HCEC 1CT (cell line): Measurements from ENCODE around the gene ACTG1.
A peak's percentile ranks its signal among the peaks of the same experiment; 100 is the strongest.

Source experiments
- DNase-seq: peaks from one replicate; pipeline ENCODE4 v3.0.0-alpha.2; 2017

Gene ACTG1

DNA sequence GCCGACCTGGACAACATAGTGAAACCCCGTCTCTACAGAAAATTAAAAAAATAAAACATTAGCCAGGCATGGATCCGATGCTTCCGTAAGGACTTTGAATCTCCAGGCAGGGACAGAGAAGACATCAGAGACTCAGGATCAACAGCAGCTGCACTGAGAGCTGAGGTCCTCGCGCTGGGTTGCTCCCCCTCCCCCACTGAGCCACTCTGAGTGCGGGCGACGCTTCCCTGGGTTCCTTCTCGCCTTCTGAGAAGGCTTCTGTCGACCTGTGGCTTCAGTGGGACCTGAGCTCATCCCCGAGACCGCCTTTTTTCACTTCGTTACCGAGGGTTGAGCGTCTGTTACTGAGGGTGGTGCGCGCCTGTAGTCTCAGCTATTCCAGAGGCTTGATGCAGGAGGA, 20.4 kb downstream of the ACTG1 start:
- DNase-seq: no peak

DNA sequence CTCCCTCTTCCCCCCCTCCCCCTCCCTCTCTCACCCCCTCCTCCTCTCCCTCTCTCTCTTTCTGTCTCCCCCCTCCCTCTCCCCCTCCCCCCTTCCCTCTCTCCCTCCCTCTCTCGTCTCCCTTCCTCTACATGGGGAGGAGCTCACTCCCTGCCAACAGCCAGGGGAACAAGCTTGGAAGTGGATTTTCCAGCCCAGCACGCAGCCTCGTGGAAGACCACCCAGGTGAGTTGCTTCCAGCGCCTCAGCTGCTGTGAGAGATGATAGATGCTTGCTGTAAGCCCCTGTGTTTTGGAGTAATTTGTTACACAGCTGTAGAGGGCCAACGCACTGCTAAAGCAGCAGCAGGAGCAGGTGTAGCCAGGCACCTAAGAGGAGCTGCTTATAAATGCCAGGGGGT, 20.8 kb downstream of the ACTG1 start:
- no peak for DNase-seq

DNA sequence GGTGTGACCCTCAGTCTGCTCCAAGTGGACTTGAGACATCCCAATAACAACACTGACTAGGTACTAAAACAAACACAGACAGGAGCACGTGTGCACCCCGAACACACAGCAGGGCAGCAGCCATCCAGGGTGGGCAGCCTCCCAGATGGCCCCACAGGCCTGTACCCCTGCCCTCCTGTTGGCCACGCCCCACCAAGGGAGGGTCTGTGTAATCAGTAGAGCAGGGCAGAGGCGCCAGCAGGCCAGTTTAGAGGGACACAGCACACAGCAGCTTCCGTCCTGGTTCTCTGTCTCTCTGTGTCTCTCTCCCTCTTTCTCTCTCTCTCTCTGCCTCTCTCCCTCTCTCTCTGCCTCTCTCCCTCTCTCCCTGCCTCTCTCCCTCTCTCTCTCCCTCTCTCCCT, 21.4 kb downstream of the ACTG1 start:
- no peak for DNase-seq

DNA sequence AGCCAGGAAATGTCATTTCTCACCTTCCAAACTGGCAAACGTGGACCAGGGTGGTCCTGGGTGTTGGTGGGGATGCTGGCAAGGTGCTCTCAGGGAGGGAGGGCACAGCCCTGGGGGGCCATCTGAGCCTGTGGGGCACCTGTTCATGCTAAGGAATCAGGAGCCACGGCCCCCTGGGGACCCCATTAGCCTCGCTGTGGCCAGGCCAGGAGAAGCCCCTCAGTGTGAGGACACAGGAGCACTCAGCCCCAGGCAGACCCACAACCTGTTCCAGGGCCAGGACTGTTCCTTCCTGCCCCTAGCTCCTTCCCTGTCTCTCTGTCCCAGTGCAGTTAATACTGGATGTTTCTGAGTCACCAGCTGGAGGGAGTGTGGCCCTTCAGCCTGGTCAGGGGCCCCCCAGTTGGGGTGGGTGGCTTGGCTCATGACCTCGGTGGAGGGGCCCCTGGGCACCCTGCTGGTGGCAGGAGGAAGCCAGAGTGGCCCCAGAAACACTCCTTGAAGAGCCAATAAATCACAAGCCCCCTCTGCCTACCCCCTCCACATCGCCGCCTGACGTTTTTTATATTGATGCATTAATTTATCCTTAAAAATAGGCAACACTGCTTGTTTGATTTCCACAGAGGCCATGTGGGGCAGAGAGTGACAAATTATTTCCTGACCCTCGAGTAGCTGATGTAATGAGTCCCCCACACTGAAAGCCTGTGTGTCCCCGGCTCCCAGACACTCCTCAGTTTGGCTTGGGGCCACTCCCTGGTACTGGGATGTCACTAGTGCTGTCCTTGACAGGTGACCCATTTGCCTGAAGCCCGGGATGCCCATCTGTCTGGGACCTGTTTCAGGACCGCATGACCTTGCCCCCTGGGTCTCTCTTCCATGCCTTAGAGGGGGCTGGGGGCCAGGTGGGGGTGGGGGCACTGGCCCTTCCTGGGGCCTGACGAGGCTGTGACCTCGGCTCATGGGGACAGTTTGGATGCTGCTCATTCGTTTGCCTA, 22.3 kb downstream of the ACTG1 start:
- no peak for DNase-seq

DNA sequence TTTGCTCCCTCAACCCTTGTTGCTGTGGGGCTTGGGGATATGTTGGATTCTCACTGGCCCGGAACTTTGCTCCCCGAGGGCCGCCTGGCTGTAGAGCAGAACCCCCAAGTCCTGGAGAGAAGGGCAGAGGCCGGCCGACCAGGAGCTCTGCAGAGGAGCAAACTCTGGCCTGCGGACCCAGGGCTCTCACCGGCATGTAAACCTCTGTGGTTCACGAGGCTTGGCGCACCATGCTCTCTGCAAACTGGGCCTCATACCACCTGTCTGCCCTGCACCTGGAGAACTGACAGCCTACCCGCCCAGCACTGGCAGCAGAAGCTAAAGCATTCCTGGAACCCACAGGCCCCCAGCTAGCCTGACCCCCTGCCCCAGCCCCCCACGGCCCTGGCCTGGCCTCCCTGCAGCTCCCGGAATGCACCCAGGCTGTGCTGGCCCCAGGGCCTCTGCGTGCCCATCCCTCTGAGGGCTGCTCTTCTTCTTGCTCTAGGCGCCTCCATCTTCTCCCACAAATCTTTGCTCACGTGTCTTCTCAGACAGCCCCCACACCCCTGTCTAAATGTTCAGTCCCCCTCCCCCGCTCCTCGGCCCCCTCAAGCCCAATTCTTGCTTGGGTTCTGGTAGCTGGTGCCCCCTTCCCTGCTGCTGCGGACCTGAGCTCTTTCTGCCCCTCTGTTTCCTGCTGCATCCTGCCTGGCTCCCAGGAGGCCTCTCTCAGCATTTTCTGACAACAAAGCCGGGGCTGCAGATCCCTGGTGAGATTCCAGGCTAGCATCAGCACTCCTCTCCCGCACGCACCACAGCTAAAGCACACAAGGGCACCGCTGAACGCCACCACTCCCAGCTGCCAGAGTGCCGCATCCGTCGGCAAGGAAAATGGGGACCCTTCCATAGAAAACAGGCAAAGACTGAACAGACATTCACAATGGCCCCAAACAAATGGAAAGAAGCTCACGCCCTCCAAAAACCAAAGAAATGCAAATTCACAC, 23.3 kb downstream of the ACTG1 start:
- no peak for DNase-seq

DNA sequence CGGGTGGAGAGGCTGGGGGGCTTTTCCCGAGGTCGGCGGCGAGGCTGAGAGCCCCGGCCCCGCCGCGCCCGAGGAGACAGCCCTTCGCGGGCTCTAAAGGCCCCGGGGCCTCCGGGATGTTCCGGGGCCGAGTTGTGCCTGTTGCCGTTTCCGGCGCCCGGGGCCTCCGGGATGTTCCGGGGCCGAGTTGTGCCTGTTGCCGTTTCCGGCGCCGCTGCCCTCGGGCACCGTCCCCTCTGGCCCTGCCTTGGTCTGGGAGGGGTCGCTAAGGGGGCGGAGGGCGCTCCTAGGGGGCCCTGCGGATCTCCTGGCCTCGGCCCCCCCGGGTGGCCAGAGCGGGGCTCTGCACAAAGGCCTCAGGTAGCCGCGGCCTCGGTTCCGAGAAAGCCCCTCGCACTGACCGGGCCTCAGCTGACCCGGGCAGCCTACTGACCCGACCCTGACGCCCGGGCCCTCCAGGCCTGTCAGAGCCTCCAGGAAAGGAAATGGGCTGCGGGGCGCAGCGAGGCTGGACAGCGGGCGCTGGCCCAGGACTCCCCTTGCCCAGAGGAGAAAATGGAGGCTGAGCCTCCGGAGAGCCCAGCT, 24.2 kb downstream of the ACTG1 start:
- no peak for DNase-seq

DNA sequence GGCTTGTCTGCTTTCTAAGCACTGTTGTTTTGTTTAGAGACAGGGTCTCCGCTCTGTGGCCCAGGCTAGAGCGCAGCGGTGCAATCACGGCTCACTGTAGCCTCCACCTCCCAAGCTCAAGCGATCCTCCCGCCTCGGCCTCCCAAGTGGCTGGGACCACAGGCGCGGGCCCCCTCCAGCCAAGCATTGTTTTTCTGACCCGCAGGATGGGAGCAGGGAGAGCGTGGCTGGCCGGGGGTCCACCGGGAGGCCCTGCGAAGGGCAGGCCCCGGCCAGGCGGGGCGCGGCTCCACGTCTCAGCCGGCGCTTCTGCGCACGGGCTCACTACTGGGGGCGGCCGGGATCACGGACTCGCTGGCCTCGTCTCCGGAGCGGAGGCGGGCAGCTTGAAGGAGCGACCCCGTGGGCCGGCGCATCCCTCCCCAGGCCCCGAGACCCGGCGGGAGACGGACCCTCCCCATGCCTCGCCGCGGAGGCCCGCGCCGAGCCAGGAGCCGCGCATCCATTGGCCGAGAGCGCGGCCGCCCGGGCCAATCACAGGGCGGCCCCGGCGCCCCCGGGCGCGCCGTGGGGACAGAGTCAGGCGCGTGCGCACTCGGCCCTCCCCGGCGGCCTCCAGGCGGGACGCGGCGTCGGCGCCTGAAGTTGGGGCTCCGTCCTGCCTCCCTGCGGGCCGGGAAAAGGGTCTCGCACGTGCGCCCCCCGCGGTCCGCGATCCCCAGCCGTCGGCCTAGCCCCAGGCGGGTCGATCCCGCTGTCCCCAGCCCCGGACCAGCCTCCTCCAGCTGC, 24.9 kb downstream of the ACTG1 start:
- peak; percentile 65 for DNase-seq

DNA sequence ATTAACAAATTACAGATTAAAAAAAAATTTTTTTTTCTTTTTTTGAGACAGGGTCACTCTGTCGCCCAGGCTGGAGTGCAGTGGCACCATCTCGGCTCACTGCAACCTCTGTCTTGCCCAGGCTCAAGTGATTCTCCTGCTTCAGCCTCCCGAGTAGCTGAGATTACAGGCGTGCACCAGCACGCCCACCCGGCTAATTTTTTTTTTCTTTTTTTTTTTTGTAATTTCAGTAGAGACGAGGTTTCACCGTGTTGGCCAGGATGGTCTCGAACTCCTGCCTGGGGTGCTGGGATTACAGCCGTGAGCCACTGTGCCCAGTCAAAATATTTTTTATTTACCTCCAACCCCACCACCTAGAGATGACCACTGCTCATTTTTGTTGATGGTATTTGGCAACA, 25.5 kb downstream of the ACTG1 start:
- DNase-seq: no peak

DNA sequence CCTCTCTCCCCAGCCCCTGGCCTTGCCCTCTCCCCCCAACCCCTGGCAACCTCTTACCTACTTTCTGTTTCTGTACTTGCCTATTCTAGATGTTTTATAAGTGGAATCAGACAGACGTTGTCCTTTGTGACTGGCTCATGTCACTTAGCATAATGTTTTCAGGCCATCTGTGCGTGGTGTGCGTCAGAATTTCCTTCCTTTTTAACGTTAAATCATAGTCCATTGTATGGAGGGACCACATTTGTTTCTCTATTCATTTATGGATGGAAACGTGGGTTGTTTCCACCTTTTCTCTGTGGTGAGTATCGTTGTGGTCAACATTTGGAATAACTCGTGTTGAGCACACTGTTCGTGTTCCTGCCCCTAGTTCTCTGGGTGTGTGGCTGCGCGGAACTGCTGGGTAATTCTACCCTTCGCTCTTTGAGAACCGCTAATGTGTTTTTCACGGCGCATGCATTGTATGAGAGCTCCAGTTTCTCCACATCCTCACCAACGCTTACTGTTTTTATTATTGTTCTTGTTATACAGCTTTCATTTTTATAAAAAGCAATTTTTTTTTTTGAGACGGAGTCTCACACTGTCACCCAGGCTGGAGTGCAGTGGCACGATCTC, 26.3 kb downstream of the ACTG1 start:
- no peak for DNase-seq

DNA sequence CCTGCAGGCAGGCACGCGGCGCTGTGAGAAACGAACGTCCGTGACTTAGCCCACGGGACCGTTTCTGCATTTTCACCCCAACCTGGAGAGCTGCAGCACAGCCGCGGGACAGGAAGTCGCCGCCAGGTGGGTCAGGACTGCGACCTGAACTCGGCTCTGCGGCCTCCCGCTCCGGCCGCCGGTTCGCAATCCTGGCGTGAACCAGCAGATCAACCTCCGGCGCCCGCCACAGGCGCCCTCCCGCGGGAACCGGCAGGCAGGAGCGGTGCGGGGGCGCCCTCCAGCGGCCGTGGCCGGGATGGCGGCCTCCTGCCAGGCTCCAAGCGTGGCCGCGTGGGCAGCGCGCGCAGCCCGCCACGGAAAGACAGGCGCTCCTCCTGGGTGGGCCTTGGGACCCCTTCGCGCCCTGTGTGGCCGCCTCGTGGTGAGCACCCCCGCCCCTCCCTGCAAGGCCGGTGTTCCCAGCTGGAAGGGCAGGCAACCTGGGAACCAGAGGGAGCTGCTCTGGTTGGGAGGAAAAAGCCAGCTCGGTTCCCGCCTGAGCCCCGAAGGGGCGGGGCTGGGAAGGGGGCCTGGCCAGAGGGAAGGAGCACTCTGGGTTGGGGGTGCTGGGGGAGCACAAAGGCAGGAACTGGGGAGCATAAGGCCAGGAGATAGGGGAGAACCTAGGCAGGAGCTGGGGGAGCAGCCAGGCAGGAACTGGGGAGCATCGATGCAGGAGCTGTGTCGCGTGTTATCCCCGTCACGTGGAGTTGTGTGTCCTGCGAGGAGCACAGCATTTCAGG, 28.2 kb downstream of the ACTG1 start:
- DNase-seq: peak; percentile 75

DNA sequence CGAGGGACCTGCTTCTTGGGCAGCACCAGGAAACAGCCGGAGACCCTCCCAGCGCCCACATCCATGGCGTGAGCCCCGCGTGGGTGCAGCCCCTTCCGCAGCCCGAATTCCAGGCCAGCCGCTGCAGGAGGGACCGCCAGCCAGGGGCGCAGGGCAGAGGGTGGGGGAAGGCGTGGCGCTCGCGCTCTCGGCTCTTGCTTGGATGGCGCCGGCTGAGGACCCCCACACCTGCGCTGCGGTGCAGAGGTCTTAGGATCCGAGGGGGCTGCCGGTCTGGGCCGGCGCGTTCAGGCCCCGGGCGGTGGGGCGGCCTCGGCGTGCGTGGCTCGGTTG, 28.8 kb downstream of the ACTG1 start:
- no peak for DNase-seq

DNA sequence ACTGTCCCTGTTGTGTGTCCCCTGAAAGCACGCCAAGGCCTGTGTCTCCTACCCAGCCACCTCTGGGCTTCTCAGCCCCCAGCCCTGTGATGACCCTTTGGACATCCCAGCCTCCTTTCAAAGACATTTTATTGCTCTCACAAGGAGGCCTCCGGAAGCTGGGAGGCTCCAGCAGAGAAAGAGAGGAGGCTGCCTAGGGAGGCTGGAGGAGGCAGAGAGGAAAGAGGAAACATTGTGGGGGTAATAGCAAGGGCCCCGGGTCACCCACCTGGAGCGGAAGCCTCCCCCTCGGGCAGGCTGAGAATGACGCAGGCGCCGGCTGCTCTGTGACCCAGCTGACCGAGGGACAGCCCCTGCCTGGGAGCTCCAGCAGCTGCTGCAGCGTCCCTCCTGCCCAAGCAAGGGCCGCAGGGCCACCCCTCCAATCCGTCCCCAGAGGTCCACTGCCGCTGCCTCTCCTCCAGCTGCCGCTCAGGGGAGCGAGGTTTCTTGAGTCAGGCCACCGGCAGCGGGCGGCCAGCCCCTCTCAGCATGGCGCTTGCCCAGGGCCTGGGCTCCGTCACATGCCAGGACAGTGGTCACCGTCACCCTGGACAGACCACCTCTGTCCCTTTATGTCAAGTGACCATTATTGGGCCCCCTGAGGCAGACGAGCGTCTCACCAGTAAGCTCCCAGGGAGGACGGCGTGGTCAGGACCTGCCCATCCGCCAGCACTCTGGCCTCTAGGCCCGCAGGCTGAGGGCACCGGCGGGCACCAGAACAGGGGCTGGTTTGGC, 29.3 kb downstream of the ACTG1 start:
- no peak for DNase-seq

DNA sequence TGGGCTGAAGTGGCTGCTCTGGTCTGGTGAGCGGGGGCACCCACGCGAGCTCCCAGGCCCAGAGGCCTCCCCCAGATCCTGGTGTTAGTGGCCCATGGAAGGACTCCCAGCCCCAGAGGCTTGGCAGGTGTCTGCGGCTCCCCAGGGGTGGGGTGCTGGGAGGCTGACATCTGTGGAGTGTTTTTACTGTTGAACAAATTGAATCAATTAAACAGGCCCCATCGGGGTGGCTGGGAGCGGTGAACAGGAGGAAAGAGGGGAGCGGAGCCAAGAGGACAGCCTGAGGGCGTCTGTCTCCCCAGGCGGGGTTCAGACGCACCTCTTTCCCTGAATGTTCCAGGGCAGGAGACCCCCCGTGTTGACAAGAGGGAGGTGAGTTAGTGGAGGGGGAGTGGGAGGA, 29.9 kb downstream of the ACTG1 start:
- no peak for DNase-seq

DNA sequence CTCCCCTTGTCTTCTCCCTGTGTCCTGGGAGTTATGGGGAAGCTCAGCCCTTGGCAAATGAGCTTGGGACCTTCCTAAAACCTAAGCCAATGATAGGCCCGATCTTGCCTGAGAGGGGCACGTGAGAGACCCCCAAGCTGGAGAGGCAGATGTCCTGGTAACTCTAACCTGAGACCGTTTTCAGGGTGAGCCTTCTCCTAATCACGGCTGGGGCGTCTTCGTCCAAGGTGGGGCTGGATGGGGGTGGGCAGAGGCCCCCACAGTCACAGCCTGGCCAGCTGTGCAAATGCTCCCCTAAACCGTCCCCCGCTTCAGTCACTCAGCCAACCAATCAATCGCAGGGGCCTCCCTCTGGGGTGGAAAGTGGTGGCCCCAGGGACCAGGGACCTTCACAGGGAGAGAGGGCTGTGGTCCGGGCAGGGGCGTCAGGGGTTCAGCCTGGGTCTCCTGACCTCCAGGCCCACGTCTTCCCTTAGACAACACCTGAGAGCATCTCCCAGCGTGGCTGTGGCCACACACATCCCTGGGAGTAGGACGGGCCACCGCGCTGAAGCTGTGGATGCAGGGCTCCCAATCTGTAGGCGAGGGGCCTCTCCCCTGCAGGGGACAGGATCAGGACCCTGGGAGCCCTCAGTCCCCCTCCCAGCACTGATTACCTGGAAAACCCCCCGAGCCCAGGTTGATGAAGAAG, 30.6 kb downstream of the ACTG1 start:
- no peak for DNase-seq

DNA sequence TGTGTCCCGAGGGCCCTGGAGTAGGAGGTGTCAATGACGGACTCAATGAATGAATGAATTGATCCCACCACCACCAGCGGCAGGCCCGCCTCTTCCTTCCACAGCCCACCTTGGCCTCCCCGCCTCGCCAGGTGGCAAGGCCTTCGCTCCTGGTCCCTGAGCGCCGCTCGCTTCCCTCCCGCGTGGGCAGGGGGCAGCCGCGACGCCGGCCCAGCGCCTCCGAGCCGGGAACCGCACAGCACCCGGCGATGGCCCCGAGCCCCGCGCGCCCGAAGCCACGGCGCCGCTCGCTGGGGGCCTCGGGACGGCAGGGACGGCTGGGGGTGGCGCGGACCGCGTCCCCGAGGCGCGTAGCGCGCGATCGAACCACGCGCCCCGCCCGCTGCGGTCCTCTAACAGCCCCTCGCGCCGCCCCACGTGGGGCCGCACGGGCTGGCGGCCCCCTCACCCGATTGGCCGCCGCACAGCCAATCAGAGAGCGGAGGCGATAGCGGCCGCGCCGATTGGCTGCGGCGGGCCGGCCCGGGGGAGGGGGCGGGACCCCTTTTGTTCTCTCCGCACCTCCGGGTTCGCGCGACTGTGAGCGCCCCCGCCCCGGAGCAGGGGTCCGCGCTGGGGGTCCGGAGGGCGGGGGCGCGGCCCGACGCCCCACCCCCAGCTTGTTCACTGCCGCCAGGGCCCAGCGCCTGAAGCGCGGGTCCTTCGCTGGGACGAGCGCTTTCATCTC, 31.4 kb downstream of the ACTG1 start:
- DNase-seq: no peak

DNA sequence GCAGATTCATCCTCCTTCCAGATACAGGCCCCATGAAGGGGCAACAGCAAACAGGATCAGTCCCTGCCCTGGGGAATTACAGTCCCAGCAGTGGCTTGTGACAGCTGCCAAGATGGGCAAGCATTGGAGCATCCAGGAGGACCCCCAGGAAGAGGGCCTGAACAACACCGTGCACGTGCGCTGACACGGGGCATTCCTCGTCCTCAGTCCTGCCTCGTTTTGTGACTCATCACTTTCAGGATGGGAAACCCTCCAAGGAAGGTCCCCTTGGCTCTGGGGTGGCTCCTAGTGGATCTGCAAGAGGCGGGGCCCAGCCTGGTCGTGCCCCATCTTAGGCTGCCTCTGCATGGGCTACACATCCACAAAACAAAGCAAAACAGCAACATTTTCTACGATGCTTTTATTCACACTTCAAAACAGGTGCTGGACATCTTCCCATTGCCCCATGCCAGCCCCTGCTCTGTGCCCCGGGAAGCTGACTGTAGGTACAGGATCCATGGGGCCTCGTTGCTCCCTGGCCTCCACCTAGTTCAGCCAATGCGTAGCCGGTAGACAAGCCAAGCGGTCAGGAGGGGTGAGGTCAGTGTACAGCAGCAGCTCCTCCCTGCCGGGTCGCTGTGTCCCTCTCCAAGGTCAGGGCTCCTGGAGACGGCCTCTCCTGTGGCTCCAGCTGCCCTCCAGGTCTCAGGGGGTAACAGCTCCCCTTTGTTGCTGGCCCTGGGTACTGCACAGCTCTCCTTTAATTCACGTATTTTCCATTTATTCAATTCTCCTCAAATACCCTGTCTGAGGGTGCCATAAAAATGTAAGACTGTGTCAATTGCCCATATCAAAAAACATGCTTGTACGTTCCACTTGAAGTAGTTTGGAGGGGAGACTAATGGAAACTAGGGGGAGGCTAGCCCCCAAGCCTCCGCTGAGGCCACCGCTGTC, 32.2 kb downstream of the ACTG1 start:
- peak; percentile 39 for DNase-seq

DNA sequence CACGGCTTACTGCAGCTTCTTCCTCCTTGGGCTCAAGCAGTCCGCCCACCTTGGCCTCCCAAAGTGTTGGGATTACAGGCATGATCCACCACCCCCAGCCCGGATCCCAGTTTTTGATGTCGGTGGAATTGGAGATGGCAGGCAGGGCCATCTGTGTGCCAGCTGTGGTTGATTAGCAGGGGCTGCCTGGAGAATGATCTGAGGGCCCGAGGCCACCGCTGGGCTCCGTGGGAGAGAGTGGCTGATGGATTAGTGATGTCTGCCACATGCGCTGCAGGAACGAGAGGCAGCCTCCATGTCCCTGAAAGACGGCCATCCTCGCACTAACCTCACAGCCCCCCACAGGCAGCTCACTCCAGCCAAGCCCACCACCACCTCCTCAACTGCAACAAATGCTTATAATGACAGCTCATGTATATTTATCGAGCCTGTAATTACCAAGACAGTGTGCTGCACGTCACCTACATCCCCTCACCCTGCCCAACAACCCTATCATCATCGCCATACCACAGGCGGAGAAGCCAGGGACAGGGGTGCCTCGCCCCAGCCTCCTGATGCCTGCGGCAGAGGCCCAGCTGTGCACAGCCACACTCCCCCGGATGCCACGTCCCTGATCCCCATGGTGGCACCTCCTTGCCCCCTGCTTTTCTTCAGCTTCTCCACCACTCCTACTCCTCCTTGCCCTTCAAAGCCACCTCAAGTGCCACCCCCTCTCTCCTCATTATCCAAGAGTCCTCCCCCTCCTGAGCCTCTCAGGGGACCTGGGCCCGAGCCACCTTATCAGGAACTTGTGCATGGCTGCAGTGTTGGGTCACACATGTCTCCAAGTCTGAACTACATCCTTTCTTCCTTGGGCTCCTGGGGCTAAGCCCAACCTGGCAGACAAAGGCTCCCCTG, 33.2 kb downstream of the ACTG1 start:
- DNase-seq: no peak
